Aorta (tissue), 5 donors: Measurements from ENCODE around the gene TIMM22. TPM values are rescaled to one million over a fixed set of nuclear protein-coding genes. Genes with fewer than 3 reads are reported as not detected.

Experiments
- ATAC-seq: fragments of 200-7000 bp; cut with Tn5 transposase; one replicate; pipeline ENCODE4 v1.9.1; 2022; ENCODE audit warnings: moderate library complexity; ENCODE audit not compliant: low FRiP score
- DNase-seq, 2 donors: peaks; one replicate each; pipeline ENCODE4 v3.0.0-alpha.2; 2020
- H3K27ac ChIP-seq, 2 donors: one replicate each; pipeline ENCODE4 v1.5.1; 2013; ENCODE audit warnings: low read length in 2 of 2, mild to moderate bottlenecking in 2 of 2, moderate library complexity in 2 of 2, control low read depth in 1 of 2, inconsistent platforms in 1 of 2, low read depth in 1 of 2
- H3K27me3 ChIP-seq, 2 donors: one replicate each; pipeline ENCODE4 v1.6.1; 2013; ENCODE audit warnings: control low read depth in 1 of 2, low read length in 1 of 2, mild to moderate bottlenecking in 1 of 2, moderate library complexity in 1 of 2; ENCODE audit not compliant: insufficient read depth in 2 of 2, control insufficient read depth in 1 of 2
- H3K36me3 ChIP-seq, 2 donors: one replicate each; pipeline ENCODE4 v1.6.1; 2013; ENCODE audit warnings: control low read depth in 1 of 2, low read length in 1 of 2, mild to moderate bottlenecking in 1 of 2; ENCODE audit not compliant: insufficient read depth in 2 of 2, control insufficient read depth in 1 of 2
- H3K4me1 ChIP-seq, 2 donors: one replicate each; pipeline ENCODE4 v1.6.1; 2013; ENCODE audit warnings: low read length in 2 of 2, control low read depth in 1 of 2, mild to moderate bottlenecking in 1 of 2, moderate library complexity in 1 of 2; ENCODE audit not compliant: insufficient read depth in 2 of 2, control insufficient read depth in 1 of 2
- H3K4me3 ChIP-seq, 2 donors: one replicate each; pipeline ENCODE4 v1.5.1; 2013; ENCODE audit warnings: low read length in 2 of 2, control low read depth in 1 of 2, mild to moderate bottlenecking in 1 of 2
- H3K9me3 ChIP-seq: one replicate; pipeline ENCODE4 v1.6.1; 2013; ENCODE audit warnings: mild to moderate bottlenecking, low read length; ENCODE audit not compliant: control insufficient read depth
- WGBS, 2 donors: extraction: QIAGEN DNeasy Blood & Tissue Kit; methylation state at CpG; one replicate each; pipeline ENCODE4 v1.1.7; 2013; 5-methylcytosine and 5-hydroxymethylcytosine counted together
- intact Hi-C, 2 donors: fragments of 100-400 bp; cut with DNase I; formaldehyde crosslinking; loops; one replicate each; pipeline versions ENCODE4 v1.14.2 to v1.15.0; 2022
- polyA plus RNA-seq, 2 donors: library from polyadenylated mRNA; stranded (reverse); fragments of 200-250 nt; gene quantifications; one replicate each; pipeline ENCODE4 v1.2.3, GENCODE V29; 2013
- total RNA-seq, 2 donors: library from RNA; stranded (reverse); fragmentation: NEBNext Ultra II Directional; extraction: Animal tissue kit (Norgen Biotek cat#: 25700); gene quantifications; one replicate each; pipeline ENCODE4 v1.2.1, GENCODE V29; 2021
- donor health status: healthy with polysubstance abuse.
- donor health status: Bipolar disorder and iron deficiency.
- donor health status: DM: no; HTN: no; CAD: no.
- donor health status: DM: no; HTN: no; CAD: no.
- donor health status: DM: yes; HTN: yes; CAD: no.

TIMM22 gene
- total and polyA plus RNA-seq, 4 donors: 7.7 to 9.1 (median 8.8) TPM

- DNase-seq (no peak), ATAC-seq (peak; percentile 27)
- Histone ChIP-seq H3K4me1 (peaks cover 0 to 3% of the 10 kb centered on the region in 2 donors), H3K9me3 (no peaks in the 10 kb centered on the region), H3K27ac (peak overlapping the region; percentile 57 to 60), H3K4me3 (no peak overlapping the region), H3K36me3 (no peaks in the 10 kb centered on the region), H3K27me3 (no peaks in the 10 kb centered on the region)
- intact Hi-C loops: loop anchor here (5.0 to 10.0 kb wide), 2 partner anchors 55 to 102 kb away; no protein-coding TSS in a partner anchor
- 8 to 13% methylated on average over 4 of the region's 4 CpGs for WGBS, 2 donors
Observed at GRCh38 chr17:1002412-1002753, 5.5 kb downstream of the TIMM22 start.

GRCh38 chr17:1002771-1003555 is 6.0 kb downstream of the TIMM22 start:
- intact Hi-C loops: loop anchor here (5.0 to 10.0 kb wide), 2 partner anchors 54 to 102 kb away; no protein-coding TSS in a partner anchor
- no peaks in the 10 kb centered on the region for H3K36me3 ChIP-seq
- H3K9me3 ChIP-seq: no peaks in the 10 kb centered on the region
- ATAC-seq (no peak), DNase-seq (peak in 1 of 2 donors; percentile 75)
- H3K27ac ChIP-seq: peak overlapping the region; percentile 57 to 60
- no peaks in the 10 kb centered on the region for H3K27me3 ChIP-seq
- 28 to 33% methylated on average over 19 of the region's 19 CpGs for WGBS, 2 donors
- H3K4me1 ChIP-seq: peaks cover 0 to 3% of the 10 kb centered on the region in 2 donors
- H3K4me3 ChIP-seq: no peak overlapping the region

- ATAC-seq (no peak), DNase-seq (no peak)
- peaks cover 0 to 5% of the 10 kb centered on the region in 2 donors for H3K4me1 ChIP-seq
- H3K27ac ChIP-seq: no peak overlapping the region
- 84 to 87% methylated on average over 5 of the region's 5 CpGs for WGBS, 2 donors
- no peak overlapping the region for H3K4me3 ChIP-seq
- intact Hi-C loops: loop anchor here (5.0 to 10.0 kb wide), 2 partner anchors 54 to 101 kb away; no protein-coding TSS in a partner anchor
- no peaks in the 10 kb centered on the region for H3K9me3 ChIP-seq
- no peaks in the 10 kb centered on the region for H3K36me3 ChIP-seq
- no peaks in the 10 kb centered on the region for H3K27me3 ChIP-seq
Observed at GRCh38 chr17:1003633-1003971, 6.7 kb downstream of the TIMM22 start.

GRCh38 chr17:1003972-1004768 is 7.2 kb downstream of the TIMM22 start:
- 69% methylated on average over 30 of the region's 30 CpGs for WGBS, 2 donors
- H3K9me3 ChIP-seq: no peaks in the 10 kb centered on the region
- no peak overlapping the region for H3K4me3 ChIP-seq
- H3K27me3 ChIP-seq: no peaks in the 10 kb centered on the region
- H3K27ac ChIP-seq: no peak overlapping the region
- intact Hi-C loops: loop anchor here (2.0 to 10.0 kb wide), 3 partner anchors 43 to 101 kb away; no protein-coding TSS in a partner anchor
- ATAC-seq: no peak
- H3K4me1 ChIP-seq: peaks cover 0 to 5% of the 10 kb centered on the region in 2 donors
- DNase-seq: peak; percentile 58 to 71
- no peaks in the 10 kb centered on the region for H3K36me3 ChIP-seq

- intact Hi-C loops: loop anchor here (2.0 to 10.0 kb wide), 4 partner anchors 42 to 100 kb away; no protein-coding TSS in a partner anchor
- H3K9me3 ChIP-seq: no peaks in the 10 kb centered on the region
- peaks cover 0 to 5% of the 10 kb centered on the region in 2 donors for H3K4me1 ChIP-seq
- no peaks in the 10 kb centered on the region for H3K36me3 ChIP-seq
- H3K27me3 ChIP-seq: no peaks in the 10 kb centered on the region
- WGBS, 2 donors: 70% methylated on average over 13 of the region's 13 CpGs
- DNase-seq (no peak), ATAC-seq (no peak)
- H3K4me3 ChIP-seq: no peak overlapping the region
- no peak overlapping the region for H3K27ac ChIP-seq
Observed at GRCh38 chr17:1004769-1005295, 7.9 kb downstream of the TIMM22 start.

GRCh38 chr17:1005361-1005946 is 8.5 kb downstream of the TIMM22 start:
- intact Hi-C loops: loop anchor here (2.0 to 10.0 kb wide), 3 partner anchors 41 to 99 kb away; no protein-coding TSS in a partner anchor
- H3K9me3 ChIP-seq: no peaks in the 10 kb centered on the region
- H3K4me3 ChIP-seq: no peak overlapping the region
- DNase-seq (peak; percentile 85 to 90), ATAC-seq (peak; percentile 43)
- H3K36me3 ChIP-seq: no peaks in the 10 kb centered on the region
- H3K27ac ChIP-seq: peak overlapping the region; percentile 32 to 53
- no peaks in the 10 kb centered on the region for H3K27me3 ChIP-seq
- 3 to 5% methylated on average over 23 of the region's 23 CpGs for WGBS, 2 donors
- H3K4me1 ChIP-seq: peaks cover 0 to 5% of the 10 kb centered on the region in 2 donors

- peak overlapping the region; percentile 32 to 77 for H3K27ac ChIP-seq
- H3K27me3 ChIP-seq: no peaks in the 10 kb centered on the region
- H3K36me3 ChIP-seq: no peaks in the 10 kb centered on the region
- peak; percentile 54 to 71 for DNase-seq
- WGBS, 2 donors: 31 to 42% methylated on average over 15 to 16 of the region's 16 CpGs
- ATAC-seq: no peak
- H3K4me1 ChIP-seq: peaks cover 0 to 5% of the 10 kb centered on the region in 2 donors
- intact Hi-C loops: loop anchor here (5.0 to 10.0 kb wide), 2 partner anchors 41 to 99 kb away; no protein-coding TSS in a partner anchor
- no peak overlapping the region for H3K4me3 ChIP-seq
- H3K9me3 ChIP-seq: no peaks in the 10 kb centered on the region
Observed at GRCh38 chr17:1006054-1006453, 9.1 kb downstream of the TIMM22 start.
